NCI-H128 (cell line): Measurements from ENCODE around the gene CADM1.

Experiments used
- DNase-seq: peaks from one replicate; lab custom pipeline; 2025; ENCODE audit not compliant: unreplicated experiment; lab: John Stamatoyannopoulos, UW

CADM1 gene

DNA sequence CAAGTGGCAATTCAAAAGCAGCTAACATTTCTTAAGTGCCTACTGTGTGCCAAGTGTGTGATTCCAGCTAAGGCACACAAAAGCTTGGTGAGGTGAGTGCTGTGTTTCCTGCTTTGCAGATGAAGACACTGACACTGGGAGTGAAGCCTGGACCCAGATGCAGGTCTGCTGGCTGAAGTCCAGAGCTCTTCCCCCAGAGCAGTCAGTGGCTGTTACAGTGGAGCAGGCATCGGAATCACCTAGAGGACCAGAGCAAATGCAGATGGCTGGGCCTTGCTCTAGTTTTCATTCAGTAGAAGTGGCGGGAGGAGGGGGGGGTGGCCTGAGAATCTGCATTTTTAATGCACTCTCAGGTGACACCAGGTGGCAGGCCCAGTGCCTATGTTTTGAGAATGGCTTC is 342.3 kb downstream of the CADM1 start:
- no peak for DNase-seq

GRCh38 chr11:115159207-115159606 is 345.0 kb downstream of the CADM1 start:
- peak; percentile 35 for DNase-seq

GRCh38 chr11:115158053-115158452 is 346.2 kb downstream of the CADM1 start:
- no peak for DNase-seq

DNA sequence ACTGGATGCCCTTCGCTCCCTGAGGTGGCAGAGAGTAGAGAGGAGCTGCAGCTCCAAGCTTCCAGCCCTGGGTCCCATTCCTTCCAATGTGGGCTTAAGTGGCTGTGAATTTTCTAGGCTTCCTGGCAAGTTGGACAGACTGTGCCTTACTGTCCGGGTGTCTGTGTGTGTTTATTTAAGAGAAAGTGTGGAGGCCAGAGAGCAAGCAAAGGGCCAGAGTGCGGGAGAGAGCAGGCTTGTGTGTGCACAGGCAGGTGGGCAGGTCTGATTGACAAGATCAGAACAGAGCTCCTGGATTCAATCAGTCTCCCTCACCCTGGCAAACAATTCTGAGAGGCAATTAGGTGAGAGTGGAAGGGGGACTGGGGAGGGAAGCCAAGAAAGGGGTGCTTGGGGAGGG is 347.0 kb downstream of the CADM1 start:
- no peak for DNase-seq

DNA sequence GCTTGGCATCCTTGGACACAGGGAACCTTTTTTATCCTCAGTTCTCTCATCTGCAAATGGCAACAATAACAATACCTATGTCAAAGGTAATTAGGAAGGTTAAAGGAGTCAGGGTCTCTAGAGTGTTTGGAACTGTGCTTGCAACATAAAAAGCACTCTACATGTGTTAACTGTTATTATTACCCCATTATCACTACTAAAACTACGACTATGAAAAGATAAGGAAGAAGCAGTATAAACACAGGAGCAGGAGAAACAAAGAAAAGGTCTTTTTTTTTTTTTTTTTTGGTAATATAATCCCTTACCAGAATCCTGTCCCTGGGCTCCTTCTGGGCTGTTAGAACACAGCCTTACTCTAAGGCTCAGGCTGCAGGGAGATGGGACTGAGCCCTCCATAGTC is 348.2 kb downstream of the CADM1 start:
- no peak for DNase-seq

DNA sequence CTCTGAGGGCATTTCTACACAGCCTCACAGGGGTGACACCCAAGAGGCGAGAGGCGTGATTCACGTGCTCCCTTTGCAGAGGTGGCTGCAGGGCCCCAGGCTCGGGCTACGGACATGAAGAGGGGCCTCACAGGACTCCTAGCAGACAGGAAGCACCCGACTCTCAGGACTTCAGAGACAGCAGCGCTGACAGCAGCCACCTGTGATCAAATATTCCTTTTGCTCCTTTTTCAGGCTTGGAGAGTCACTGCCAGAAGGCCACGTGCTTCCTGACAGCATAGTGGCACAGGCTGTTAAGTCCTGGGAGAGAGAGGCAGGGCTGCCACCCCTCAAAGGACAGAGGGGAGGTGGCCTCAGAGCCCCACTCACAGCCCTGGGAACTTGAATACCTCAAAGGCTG is 348.9 kb downstream of the CADM1 start:
- DNase-seq: no peak

GRCh38 chr11:115154355-115154736 is 349.9 kb downstream of the CADM1 start:
- DNase-seq: no peak

- DNase-seq: no peak
Observed at GRCh38 chr11:115153731-115154354, 350.4 kb downstream of the CADM1 start.

DNA sequence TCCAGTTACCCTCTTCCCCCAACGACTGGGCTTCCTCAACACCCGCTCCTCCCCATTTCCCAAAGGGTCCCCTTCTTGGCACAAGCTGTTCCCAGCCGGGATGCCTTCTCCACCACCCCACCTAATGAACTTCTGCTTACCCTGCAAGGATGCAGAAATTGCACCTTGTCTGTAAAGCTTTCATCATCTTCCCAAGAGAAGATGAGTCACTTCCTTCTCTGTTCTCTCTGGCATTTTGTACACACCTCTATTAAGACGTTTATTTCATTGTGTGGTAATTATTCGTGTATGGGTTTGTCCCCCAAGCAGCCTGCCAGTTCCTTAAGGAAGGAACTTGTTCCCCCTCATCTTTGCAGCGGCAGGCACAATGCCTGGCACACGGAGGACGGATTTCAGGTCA is 351.1 kb downstream of the CADM1 start:
- DNase-seq: no peak

DNA sequence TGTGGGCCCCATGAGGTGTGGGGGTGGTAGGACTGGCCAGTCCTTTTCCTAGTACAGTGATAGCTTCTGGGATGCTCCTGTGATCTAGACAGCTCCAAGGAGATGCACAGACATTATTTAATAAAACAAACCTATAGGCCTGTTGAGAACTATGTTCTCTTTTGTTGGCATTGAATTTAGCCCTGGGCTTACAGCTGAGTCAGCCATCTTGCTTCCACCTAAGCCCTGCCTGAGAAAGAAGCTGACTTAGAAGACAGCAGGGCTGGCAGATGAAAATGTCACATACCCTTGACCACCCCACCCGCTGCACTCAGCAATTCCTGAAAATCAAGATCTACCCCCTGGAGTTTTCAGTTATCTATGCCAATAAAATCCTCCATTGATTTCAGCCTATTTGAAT is 353.2 kb downstream of the CADM1 start:
- DNase-seq: no peak

DNA sequence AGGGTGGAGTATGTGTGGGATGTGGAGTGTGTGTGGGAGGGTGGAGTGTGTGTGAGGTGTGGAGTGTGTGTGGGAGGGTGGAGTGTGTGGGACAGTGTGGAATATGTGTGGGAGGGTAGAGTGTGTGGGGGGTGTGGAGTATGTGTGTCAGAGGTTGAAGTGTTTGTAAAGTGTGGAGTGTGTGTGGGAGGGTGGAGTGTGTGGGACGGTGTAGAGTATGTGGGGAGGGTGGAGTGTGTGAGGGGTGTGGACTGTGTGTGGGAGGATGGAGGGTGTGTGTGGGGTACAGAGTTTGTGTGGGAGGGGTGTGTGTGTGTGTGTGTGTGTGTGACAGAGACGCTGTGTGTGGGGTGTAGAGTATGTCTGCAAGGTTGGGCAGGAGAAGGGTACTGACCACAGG is 355.5 kb downstream of the CADM1 start:
- no peak for DNase-seq

- no peak for DNase-seq
Observed at GRCh38 chr11:115148101-115148500, 356.1 kb downstream of the CADM1 start.

GRCh38 chr11:115147243-115147807 is 356.9 kb downstream of the CADM1 start:
- no peak for DNase-seq

- no peak for DNase-seq
Observed at GRCh38 chr11:115146425-115146824, 357.8 kb downstream of the CADM1 start.

- DNase-seq: no peak
Observed at GRCh38 chr11:115145324-115145723, 358.9 kb downstream of the CADM1 start.

DNA sequence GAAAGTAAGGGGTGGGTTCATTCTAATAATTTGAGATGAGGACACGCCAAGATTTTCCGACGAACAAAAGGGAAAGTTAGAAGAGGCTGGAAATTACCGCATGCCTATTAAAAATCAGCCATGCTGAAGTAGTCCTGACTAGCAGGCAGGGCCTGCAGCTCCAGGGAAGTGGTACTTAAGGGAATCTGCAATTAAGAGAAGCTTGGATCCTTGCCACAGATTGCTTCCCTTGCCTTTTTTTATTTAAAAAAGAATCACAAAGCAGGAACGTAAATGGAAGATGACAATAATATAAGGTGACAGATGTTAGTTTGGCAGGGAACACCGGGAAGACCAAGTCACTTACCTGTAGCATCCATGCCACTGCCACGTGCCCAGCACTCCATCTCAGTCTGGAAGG is 359.3 kb downstream of the CADM1 start:
- peak; percentile 94 for DNase-seq

DNA sequence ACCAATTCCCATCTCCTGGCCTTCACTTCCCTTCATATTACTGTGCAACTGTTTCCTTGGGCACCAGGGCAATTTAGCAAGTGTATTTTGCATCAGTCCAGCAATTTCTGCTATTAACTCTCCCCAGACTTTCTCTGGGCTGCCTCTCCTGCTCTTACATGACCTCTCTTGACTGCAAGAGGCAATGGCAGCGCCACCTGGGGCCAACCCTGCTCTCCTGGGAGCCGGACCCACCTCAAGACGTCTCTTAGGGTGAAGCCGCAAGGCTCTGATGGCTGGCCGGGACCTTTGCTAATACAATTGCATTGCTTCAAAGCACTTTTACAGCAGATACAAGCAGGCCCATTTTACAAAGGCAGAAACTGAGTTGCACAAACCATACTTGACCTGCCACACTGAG is 360.2 kb downstream of the CADM1 start:
- DNase-seq: no peak

DNA sequence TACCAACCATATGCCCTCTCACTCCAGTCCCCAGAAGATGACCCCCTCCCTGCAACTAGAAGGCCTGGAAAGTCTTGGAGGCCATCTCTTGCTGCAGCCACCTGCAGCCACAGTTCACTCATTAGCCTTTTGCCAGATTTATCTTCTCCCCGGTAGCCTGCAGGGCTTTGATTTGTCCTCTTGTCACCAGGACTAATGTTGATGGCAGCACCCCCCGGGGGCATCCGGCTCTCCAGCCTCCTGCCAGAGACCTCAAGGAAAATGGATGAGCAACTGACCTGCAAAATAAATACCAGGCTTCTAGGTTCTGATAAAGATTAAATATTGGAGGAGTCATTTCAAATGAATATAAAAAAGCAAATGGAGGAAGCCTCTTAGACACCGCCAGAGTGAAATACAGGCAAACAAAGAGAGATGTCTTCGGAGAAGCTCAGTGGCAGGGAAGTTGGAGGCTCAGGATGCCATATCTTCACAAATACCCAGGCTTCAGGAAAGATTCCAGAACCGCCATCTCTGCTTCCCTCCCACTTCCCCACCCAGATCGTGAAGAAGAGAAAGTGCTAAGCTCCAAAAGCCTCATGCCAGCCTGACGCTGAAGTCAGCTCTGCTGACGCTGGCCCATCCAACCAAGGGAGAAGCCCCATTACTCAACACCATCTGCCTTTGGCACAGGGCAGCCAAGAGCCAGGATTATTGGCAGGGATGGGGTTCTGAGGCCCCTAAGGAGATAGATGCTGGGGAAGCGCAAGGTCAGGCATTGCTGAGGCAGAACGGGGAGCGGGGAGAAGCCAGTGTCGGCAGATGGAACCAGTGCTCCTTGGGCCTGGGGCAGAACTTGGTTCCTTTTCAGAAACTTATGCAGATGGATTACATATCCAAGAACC is 362.7 kb downstream of the CADM1 start:
- no peak for DNase-seq

- no peak for DNase-seq
Observed at GRCh38 chr11:115135936-115136335, 368.3 kb downstream of the CADM1 start.

DNA sequence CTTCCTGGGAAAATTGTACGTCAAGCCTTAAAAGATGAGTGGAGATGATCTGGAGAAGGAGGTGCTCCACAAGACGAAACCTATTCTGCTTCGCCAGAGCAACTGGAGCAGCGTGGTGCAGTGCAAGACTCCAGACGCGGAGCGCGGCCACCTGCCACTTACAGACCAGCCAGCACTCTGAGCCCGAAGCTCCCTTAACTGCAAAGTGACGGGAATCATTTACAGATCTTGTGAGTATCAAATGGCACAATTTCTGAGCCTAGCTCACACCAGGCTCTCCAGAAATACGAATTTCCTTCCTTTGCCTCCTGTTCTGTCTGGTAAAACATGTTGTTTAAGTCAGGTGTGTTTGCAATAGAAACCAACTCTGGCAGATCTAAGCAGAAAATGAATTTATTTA is 369.3 kb downstream of the CADM1 start:
- peak; percentile 53 for DNase-seq

DNA sequence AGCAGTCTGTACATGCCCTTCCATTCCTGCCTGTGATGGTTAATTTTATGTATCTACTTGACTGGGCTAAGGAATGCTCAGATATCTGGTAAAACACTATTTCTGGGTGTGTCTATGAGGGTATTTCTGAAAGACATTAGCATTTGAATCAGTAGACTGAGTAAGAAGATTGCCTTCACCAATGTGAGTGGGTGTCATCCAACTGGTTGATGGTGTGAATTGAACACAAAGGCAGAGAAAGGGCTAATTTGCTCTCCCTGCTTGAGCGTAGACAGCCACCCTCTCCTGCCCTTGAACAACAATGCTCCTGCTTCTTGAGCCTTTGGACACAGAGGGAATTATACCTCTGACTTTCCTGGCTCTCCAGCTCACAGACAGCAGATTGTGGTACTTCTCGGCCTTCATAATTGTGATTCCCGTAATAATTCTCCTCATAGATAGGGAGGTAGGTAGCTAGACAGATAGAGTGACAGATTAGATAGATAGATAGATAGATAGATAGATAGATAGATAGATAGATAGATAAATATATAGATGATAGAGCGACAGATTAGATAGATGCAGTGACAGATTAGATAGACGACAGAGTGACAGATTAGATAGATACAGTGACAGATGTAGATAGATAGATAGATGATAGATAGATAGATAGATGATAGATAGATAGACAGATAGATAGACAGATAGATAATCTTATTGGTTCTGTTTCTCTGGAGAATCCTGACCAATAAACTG is 370.6 kb downstream of the CADM1 start:
- DNase-seq: no peak
